ENCODE results near the gene LONRF3. TPM values are rescaled to one million over a fixed set of nuclear protein-coding genes. Genes with fewer than 3 reads are reported as not detected.

LONRF3 gene
- total and polyA plus RNA-seq, 2 donors (not counting 1 experiment from before 2014, with no cell fraction given), result 0.07 to 1.2 TPM

GRCh38 chrX:119045884-119046283 lies 71.5 kb downstream of the LONRF3 start:
- TF ChIP-seq EZH2 (IDR thresholded peaks at IDR 0.05; ENCODE audit: borderline replicate concordance, insufficient read depth, low read depth, low read length, poor library complexity, severe bottlenecking) (no peak), CTCF (IDR thresholded peaks at IDR 0.05) (no peak)
- intact Hi-C loops (cut with micrococcal nuclease), result no loop called here
- H3K4me2 ChIP-seq (replicated peaks; ENCODE audit: low read depth, low read length, poor library complexity, severe bottlenecking), result no peak overlapping the region
- no peak overlapping the region for H2AFZ ChIP-seq (ENCODE audit: insufficient read depth, low read depth, low read length, poor library complexity, severe bottlenecking)
- no peak overlapping the region for H3K9ac ChIP-seq (ENCODE audit: low read length)
- CTCF ChIA-PET, result no interaction called here
- H3K4me3 ChIP-seq (ENCODE audit: control extremely low read depth in 1 of 5, extremely low read depth in 1 of 5, insufficient read depth in 1 of 5, low read depth in 2 of 5, low read length in 4 of 5), result no peak overlapping the region
- H3K79me2 ChIP-seq (ENCODE audit: control insufficient read depth, insufficient read depth, low read length), result no peaks in the 10 kb centered on the region
- WGBS (ENCODE audit: insufficient coverage), result 100% methylated on average over 1 of the region's 2 CpGs
- H4K20me1 ChIP-seq (ENCODE audit: control insufficient read depth, insufficient read depth, low read length, poor library complexity, severe bottlenecking), result no peaks in the 10 kb centered on the region
- ATAC-seq (ENCODE audit: low read depth), result no peak
- Mint-ChIP-seq H3K4me1 (no peaks in the 10 kb centered on the region), H3K9me3 (ENCODE audit: insufficient read depth) (no peaks in the 10 kb centered on the region), H3K27me3 (peaks cover 16% of the 10 kb centered on the region), H3K27ac (no peak overlapping the region), H3K4me3 (no peak overlapping the region)
- no peaks in the 10 kb centered on the region for H3K36me3 ChIP-seq (replicated peaks in 1 of 2; ENCODE audit: control extremely low read depth in 1 of 2, control insufficient read depth in 1 of 2, extremely low read depth in 1 of 2, insufficient read depth in 2 of 2, low read length in 1 of 2)
- no peaks in the 10 kb centered on the region for H3K27me3 ChIP-seq (replicated peaks in 1 of 4; ENCODE audit: control extremely low read depth in 1 of 4, control insufficient read depth in 3 of 4, insufficient read depth in 4 of 4, low read length in 3 of 4)
- no peak overlapping the region for H3K27ac ChIP-seq (ENCODE audit: low read length in 2 of 2)
- no peak for DNase-seq
- no peaks in the 10 kb centered on the region for H3K9me3 ChIP-seq (ENCODE audit: control extremely low read depth in 1 of 3, control insufficient read depth in 2 of 3, insufficient read depth in 1 of 3, low read length in 2 of 3)
- POLR2A ChIA-PET, result interaction anchor here (0.7 kb wide), 1 partner anchor 145 kb away, joined by 3 read pairs; no protein-coding TSS in a partner anchor
- H3K4me1 ChIP-seq (ENCODE audit: control insufficient read depth in 2 of 2, insufficient read depth in 2 of 2, low read length in 2 of 2), result no peaks in the 10 kb centered on the region

GRCh38 chrX:119055687-119056086 lies 81.3 kb downstream of the LONRF3 start:
- H3K9ac ChIP-seq (ENCODE audit: low read length), result no peak overlapping the region
- intact Hi-C loops (cut with micrococcal nuclease), result no loop called here
- no peaks in the 10 kb centered on the region for H3K4me1 ChIP-seq (ENCODE audit: control insufficient read depth in 2 of 2, insufficient read depth in 2 of 2, low read length in 2 of 2)
- Mint-ChIP-seq H3K4me3 (no peak overlapping the region), H3K27ac (no peak overlapping the region), H3K4me1 (no peaks in the 10 kb centered on the region), H3K27me3 (peaks cover 12% of the 10 kb centered on the region), H3K9me3 (ENCODE audit: insufficient read depth) (no peaks in the 10 kb centered on the region)
- H3K4me3 ChIP-seq (ENCODE audit: control extremely low read depth in 1 of 5, extremely low read depth in 1 of 5, insufficient read depth in 1 of 5, low read depth in 2 of 5, low read length in 4 of 5), result no peak overlapping the region
- no peaks in the 10 kb centered on the region for H4K20me1 ChIP-seq (ENCODE audit: control insufficient read depth, insufficient read depth, low read length, poor library complexity, severe bottlenecking)
- no peak overlapping the region for H3K27ac ChIP-seq (ENCODE audit: low read length in 2 of 2)
- no peak overlapping the region for H3K4me2 ChIP-seq (replicated peaks; ENCODE audit: low read depth, low read length, poor library complexity, severe bottlenecking)
- no peaks in the 10 kb centered on the region for H3K9me3 ChIP-seq (ENCODE audit: control extremely low read depth in 1 of 3, control insufficient read depth in 2 of 3, insufficient read depth in 1 of 3, low read length in 2 of 3)
- no peak overlapping the region for H2AFZ ChIP-seq (ENCODE audit: insufficient read depth, low read depth, low read length, poor library complexity, severe bottlenecking)
- H3K27me3 ChIP-seq (replicated peaks in 1 of 4; ENCODE audit: control extremely low read depth in 1 of 4, control insufficient read depth in 3 of 4, insufficient read depth in 4 of 4, low read length in 3 of 4), result no peaks in the 10 kb centered on the region
- ChIA-PET POLR2A (no interaction called here), CTCF (no interaction called here)
- H3K36me3 ChIP-seq (replicated peaks in 1 of 2; ENCODE audit: control extremely low read depth in 1 of 2, control insufficient read depth in 1 of 2, extremely low read depth in 1 of 2, insufficient read depth in 2 of 2, low read length in 1 of 2), result no peaks in the 10 kb centered on the region
- ATAC-seq (ENCODE audit: low read depth) (no peak), DNase-seq (no peak)
- no peaks in the 10 kb centered on the region for H3K79me2 ChIP-seq (ENCODE audit: control insufficient read depth, insufficient read depth, low read length)
- TF ChIP-seq CTCF (IDR thresholded peaks at IDR 0.05) (no peak), EZH2 (IDR thresholded peaks at IDR 0.05; ENCODE audit: borderline replicate concordance, insufficient read depth, low read depth, low read length, poor library complexity, severe bottlenecking) (no peak)
- no CpG with 5 or more reads among the region's 2 CpGs for WGBS (ENCODE audit: insufficient coverage)
